ENCODE data around the gene HP.

HP gene

GRCh38 chr16:72101195-72101594, 46.9 kb downstream of the HP start:
- Histone ChIP-seq H3K9ac (peak overlapping the region in 5 of 11 experiments; percentile 1 to 37 (median 5); a peak in 4 of 22 replicates), H3K36me3 (peaks cover 99 to 100% (median 100%) of the 10 kb centered on the region in 11 experiments)
- TF ChIP-seq Cebpa-rat (IDR thresholded peaks at IDR 0.05), result no peak

GRCh38 chr16:72104905-72105304, 50.6 kb downstream of the HP start:
- no peak overlapping the region for H3K4me3 ChIP-seq
- TF ChIP-seq Cebpa-rat (IDR thresholded peaks at IDR 0.05), result no peak
- H3K9ac ChIP-seq, result no peak overlapping the region
- H3K4me1 ChIP-seq, result peaks cover 0 to 11% (median 8%) of the 10 kb centered on the region in 10 experiments; a peak in 11 of 20 replicates
- no peak overlapping the region for H3K27ac ChIP-seq
- H3K4me2 ChIP-seq, result no peak overlapping the region
- no peaks in the 10 kb centered on the region for H3K9me3 ChIP-seq (replicated peaks in 1 of 11)
- H3K27me3 ChIP-seq, result no peaks in the 10 kb centered on the region
- H4K20me1 ChIP-seq, result peaks cover 0 to 54% (median 16%) of the 10 kb centered on the region in 11 experiments; a peak in 16 of 22 replicates
- H3K36me3 ChIP-seq, result peaks cover 100% of the 10 kb centered on the region in 11 experiments

More at GRCh38 chr16:72101195-72101594, 46.9 kb downstream of the HP start:
- Histone ChIP-seq H3K27ac (no peak overlapping the region), H4K20me1 (peaks cover 4 to 76% (median 52%) of the 10 kb centered on the region in 11 experiments; a peak in 19 of 22 replicates), H3K4me1 (peaks cover 0 to 11% (median 8%) of the 10 kb centered on the region in 10 experiments; a peak in 12 of 20 replicates), H3K27me3 (no peaks in the 10 kb centered on the region), H3K4me3 (no peak overlapping the region), H3K9me3 (replicated peaks in 1 of 11) (no peaks in the 10 kb centered on the region), H3K4me2 (no peak overlapping the region)

GRCh38 chr16:72105978-72106377, 51.7 kb downstream of the HP start:
- TF ChIP-seq Cebpa-rat (IDR thresholded peaks at IDR 0.05), result no peak
- Histone ChIP-seq H3K36me3 (peaks cover 100% of the 10 kb centered on the region in 11 experiments), H4K20me1 (peaks cover 0 to 48% (median 8%) of the 10 kb centered on the region in 11 experiments; a peak in 13 of 22 replicates)

GRCh38 chr16:72107371-72107770, 53.1 kb downstream of the HP start:
- Histone ChIP-seq H3K9me3 (replicated peaks in 1 of 11) (no peaks in the 10 kb centered on the region), H3K27me3 (no peaks in the 10 kb centered on the region), H3K36me3 (peaks cover 100% of the 10 kb centered on the region in 11 experiments), H4K20me1 (peaks cover 0 to 46% (median 6%) of the 10 kb centered on the region in 11 experiments; a peak in 11 of 22 replicates), H3K27ac (no peak overlapping the region), H3K4me2 (no peak overlapping the region), H3K9ac (no peak overlapping the region), H3K4me1 (peaks cover 0 to under 1% (median 0%) of the 10 kb centered on the region in 10 experiments; a peak in 1 of 20 replicates), H3K4me3 (no peak overlapping the region)
- TF ChIP-seq Cebpa-rat (IDR thresholded peaks at IDR 0.05), result no peak

More at GRCh38 chr16:72105978-72106377, 51.7 kb downstream of the HP start:
- H3K4me2 ChIP-seq, result no peak overlapping the region
- H3K27ac ChIP-seq, result no peak overlapping the region
- no peak overlapping the region for H3K4me3 ChIP-seq
- H3K4me1 ChIP-seq, result peaks cover 0 to 11% (median 8%) of the 10 kb centered on the region in 10 experiments; a peak in 11 of 20 replicates
- H3K9me3 ChIP-seq (replicated peaks in 1 of 11), result no peaks in the 10 kb centered on the region
- H3K27me3 ChIP-seq, result no peaks in the 10 kb centered on the region
- no peak overlapping the region for H3K9ac ChIP-seq

GRCh38 chr16:72108353-72109102, 54.2 kb downstream of the HP start:
- no peak overlapping the region for H3K9ac ChIP-seq
- no peaks in the 10 kb centered on the region for H3K27me3 ChIP-seq
- no peaks in the 10 kb centered on the region for H3K4me1 ChIP-seq
- H3K4me3 ChIP-seq, result no peak overlapping the region
- H3K4me2 ChIP-seq, result no peak overlapping the region
- no peak overlapping the region for H3K27ac ChIP-seq
- TF ChIP-seq Cebpa-rat (IDR thresholded peaks at IDR 0.05), result no peak
- H4K20me1 ChIP-seq, result peaks cover 0 to 44% (median 3%) of the 10 kb centered on the region in 11 experiments; a peak in 9 of 22 replicates
- no peaks in the 10 kb centered on the region for H3K9me3 ChIP-seq (replicated peaks in 1 of 11)
- peaks cover 100% of the 10 kb centered on the region in 11 experiments for H3K36me3 ChIP-seq

GRCh38 chr16:72109300-72109699, 55.0 kb downstream of the HP start:
- Histone ChIP-seq H3K4me2 (no peak overlapping the region), H3K9ac (no peak overlapping the region), H4K20me1 (peaks cover 0 to 36% (median 0%) of the 10 kb centered on the region in 11 experiments; a peak in 9 of 22 replicates), H3K36me3 (peaks cover 94 to 100% (median 99%) of the 10 kb centered on the region in 11 experiments), H3K4me3 (no peak overlapping the region), H3K27ac (no peak overlapping the region), H3K27me3 (no peaks in the 10 kb centered on the region), H3K4me1 (no peaks in the 10 kb centered on the region), H3K9me3 (replicated peaks in 1 of 11) (peaks cover 0 to 3% (median 0%) of the 10 kb centered on the region in 11 experiments; a peak in 1 of 22 replicates)
- no peak for TF ChIP-seq Cebpa-rat (IDR thresholded peaks at IDR 0.05)

- H3K4me1 ChIP-seq, result no peaks in the 10 kb centered on the region
- H3K4me3 ChIP-seq, result no peak overlapping the region
- no peak overlapping the region for H3K27ac ChIP-seq
- peaks cover 0 to 29% (median 0%) of the 10 kb centered on the region in 11 experiments; a peak in 9 of 22 replicates for H4K20me1 ChIP-seq
- peaks cover 88 to 100% (median 96%) of the 10 kb centered on the region in 11 experiments for H3K36me3 ChIP-seq
- H3K9me3 ChIP-seq (replicated peaks in 1 of 11), result peaks cover 0 to 11% (median 6%) of the 10 kb centered on the region in 11 experiments; a peak in 11 of 22 replicates
- H3K9ac ChIP-seq, result no peak overlapping the region
- no peaks in the 10 kb centered on the region for H3K27me3 ChIP-seq
- no peak overlapping the region for H3K4me2 ChIP-seq
- TF ChIP-seq Cebpa-rat (IDR thresholded peaks at IDR 0.05), result no peak
Observed at GRCh38 chr16:72109966-72110530, 55.7 kb downstream of the HP start.

Measured in BLaER1 treated with 17β-estradiol and CSF1 and Interleukin-3, amounts not matched to agents 10 nM and 100 nM (cell line).